Endothelial cell of umbilical vein (primary cell): ENCODE data around the gene RELN. TPM values are rescaled to one million over a fixed set of nuclear protein-coding genes. Genes with fewer than 3 reads are reported as not detected.
A peak's percentile ranks its signal among the peaks of the same experiment; 100 is the strongest.

Experiments
- BruUV-seq: library from RNA; stranded (reverse); fragments of 400-500 nt; replicated peaks from 2 replicates; lab custom pipeline; 2021; lab: Mats Ljungman, UMichigan
- CTCF ChIA-PET: fragments of 300-600, 350-600 bp; sonication (Branson Sonifier 250); formaldehyde crosslinking; loops from one replicate; lab custom pipeline; 2021; ENCODE audit warnings: antibody characterized with exemption, inconsistent platforms; lab: Charles Lee
- POLR2A ChIA-PET: fragments of 300-600, 350-600 bp; sonication (Branson Sonifier 250); formaldehyde crosslinking; loops from one replicate; lab custom pipeline; 2021; ENCODE audit warnings: antibody characterized with exemption, inconsistent platforms; lab: Charles Lee
- DNase-seq: peaks from one replicate; pipeline ENCODE4 v3.0.0-alpha.2; 2011; ENCODE audit warnings: low read depth, low spot score
- FAIRE-seq: peaks from 2 replicates; lab custom pipeline; 2011; peaks lifted over from hg19 to GRCh38; lab: Jason Lieb, UNC
- H2AFZ ChIP-seq: 2 replicates; pipeline ENCODE4 v1.6.0; 2012; ENCODE audit warnings: low read depth, low read length, control low read depth, inconsistent platforms
- H3K27ac ChIP-seq: 2 replicates; pipeline ENCODE4 v1.5.1; 2011; ENCODE audit warnings: low read depth, mild to moderate bottlenecking, control low read depth, low read length, moderate library complexity; ENCODE audit not compliant: insufficient read depth
- H3K27me3 ChIP-seq, 2 experiments: 2 replicates each; pipeline versions ENCODE4 v1.6.0 to v1.6.1; 2011; ENCODE audit warnings: low read length in 2 of 2, mixed read lengths in 1 of 2; ENCODE audit not compliant: control insufficient read depth in 2 of 2, insufficient read depth in 2 of 2
- H3K36me3 ChIP-seq, 2 experiments: 2 replicates in 1 of 2; 3 replicates in 1 of 2; pipeline ENCODE4 v1.5.1; 2011; ENCODE audit warnings: low read length in 2 of 2, mild to moderate bottlenecking in 1 of 2, moderate library complexity in 1 of 2; ENCODE audit not compliant: control insufficient read depth in 2 of 2, insufficient read depth in 2 of 2; ENCODE audit errors: extremely low read depth in 1 of 2
- H3K4me1 ChIP-seq: 3 replicates; pipeline ENCODE4 v1.5.1; 2011; ENCODE audit warnings: mild to moderate bottlenecking, low read length; ENCODE audit not compliant: control insufficient read depth, insufficient read depth; ENCODE audit errors: extremely low read depth
- H3K4me2 ChIP-seq: 2 replicates; pipeline ENCODE4 v1.6.1; 2011; ENCODE audit warnings: low read length, control low read depth, mixed read lengths; ENCODE audit not compliant: insufficient read depth
- H3K4me3 ChIP-seq, 3 experiments: fragments of 200-600 bp in 1 of 3; sonication (generic), shearing (Covaris generic) in 1 of 3; replicated peaks in 1 of 3; 2 replicates each; pipeline ENCODE4 v1.5.1; 2011 to 2016; ENCODE audit warnings: control low read depth in 3 of 3, low read length in 3 of 3, mild to moderate bottlenecking in 2 of 3, inconsistent platforms in 1 of 3, low read depth in 1 of 3, moderate library complexity in 1 of 3; ENCODE audit not compliant: insufficient read depth in 1 of 3
- H3K79me2 ChIP-seq: 2 replicates; pipeline ENCODE4 v1.6.0; 2012; ENCODE audit warnings: low read length, inconsistent platforms; ENCODE audit not compliant: control insufficient read depth, insufficient read depth
- H3K9ac ChIP-seq: replicated peaks from 2 replicates; pipeline ENCODE3; 2011; ENCODE audit warnings: low read length, control low read depth; ENCODE audit not compliant: insufficient read depth; ENCODE audit errors: extremely low read depth
- H3K9me1 ChIP-seq: replicated peaks from 3 replicates; pipeline ENCODE4 v1.6.0; 2011; ENCODE audit warnings: mild to moderate bottlenecking, low read length; ENCODE audit not compliant: control insufficient read depth, insufficient read depth; ENCODE audit errors: extremely low read depth
- H3K9me3 ChIP-seq: replicated peaks from 2 replicates; pipeline ENCODE4 v1.5.1; 2012; ENCODE audit warnings: low read length, inconsistent platforms; ENCODE audit not compliant: control insufficient read depth, insufficient read depth
- H4K20me1 ChIP-seq: replicated peaks from 2 replicates; pipeline ENCODE3; 2011; ENCODE audit warnings: mild to moderate bottlenecking, low read length; ENCODE audit not compliant: control insufficient read depth, insufficient read depth; ENCODE audit errors: extremely low read depth
- EZH2 ChIP-seq: IDR thresholded peaks from 2 replicates; pipeline ENCODE4 v1.6.1; 2012; ENCODE audit warnings: borderline replicate concordance, low read depth, mild to moderate bottlenecking, moderate library complexity, low read length, inconsistent platforms; ENCODE audit not compliant: severe bottlenecking
- FOS ChIP-seq: IDR thresholded peaks from 2 replicates; pipeline ENCODE4 v1.6.1; 2011; ENCODE audit warnings: mild to moderate bottlenecking, low read length, moderate library complexity, borderline replicate concordance; ENCODE audit not compliant: insufficient read depth
- GATA2 ChIP-seq: IDR thresholded peaks from 2 replicates; pipeline ENCODE4 v1.7.0; 2011; ENCODE audit warnings: low read depth, mild to moderate bottlenecking, moderate library complexity, mixed read lengths, low read length; ENCODE audit not compliant: insufficient read length, insufficient read depth
- JUN ChIP-seq: IDR thresholded peaks from 2 replicates; pipeline ENCODE4 v1.6.1; 2011; ENCODE audit warnings: borderline replicate concordance, low read depth; ENCODE audit not compliant: insufficient read length, insufficient read depth
- MYC ChIP-seq: IDR thresholded peaks from one replicate; pipeline ENCODE4 v1.6.1; 2011; ENCODE audit warnings: mild to moderate bottlenecking, low read depth, low read length
- POLR2A ChIP-seq: IDR thresholded peaks from 2 replicates; pipeline ENCODE4 v1.6.1; 2012; ENCODE audit warnings: low read depth, mild to moderate bottlenecking, control low read depth, low read length
- POLR2AphosphoS5 ChIP-seq: IDR thresholded peaks from 2 replicates; pipeline ENCODE4 v1.6.1; 2012; ENCODE audit warnings: low read depth, mild to moderate bottlenecking, control low read depth, low read length, moderate library complexity; ENCODE audit not compliant: insufficient read depth
- dilution Hi-C: fragments of 300-500 bp; cut with MboI; formaldehyde crosslinking; loops from one replicate; pipeline ENCODE4 v1.15.0; 2019; ENCODE audit warnings: low sequenced_read_pairs; ENCODE audit not compliant: extremely low pct_ligation_motif_present
- intact Hi-C: fragments of 100-400 bp; cut with micrococcal nuclease; formaldehyde crosslinking; loops from one replicate; pipeline ENCODE4 v1.10.0; 2022
- polyA plus RNA-seq, 4 experiments: library from polyadenylated mRNA; depleted of rRNA in 3 of 4; stranded (reverse) in 3 of 4; unstranded in 1 of 4; fragments of >200 nt; gene quantifications; 2 replicates each; pipeline versions ENCODE4 v1.2.1 to v1.2.3, GENCODE V29; 2011 to 2012; ENCODE audit warnings: missing spikeins in 1 of 4
- total RNA-seq: library from RNA; stranded (reverse); gene quantifications from 2 replicates; pipeline ENCODE4 v1.2.3, GENCODE V29; 2021
- TF ChIP-seq, protein P1 (sequence below): IDR thresholded peaks from 2 replicates; pipeline ENCODE4 v1.6.1; 2011; ENCODE audit not compliant: insufficient read depth, insufficient read length

The RELN gene
- total and polyA plus RNA-seq, 2 donors (not counting 3 experiments of a cell fraction or from before 2014, with no cell fraction given) = 0.15 to 0.22 TPM

DNA sequence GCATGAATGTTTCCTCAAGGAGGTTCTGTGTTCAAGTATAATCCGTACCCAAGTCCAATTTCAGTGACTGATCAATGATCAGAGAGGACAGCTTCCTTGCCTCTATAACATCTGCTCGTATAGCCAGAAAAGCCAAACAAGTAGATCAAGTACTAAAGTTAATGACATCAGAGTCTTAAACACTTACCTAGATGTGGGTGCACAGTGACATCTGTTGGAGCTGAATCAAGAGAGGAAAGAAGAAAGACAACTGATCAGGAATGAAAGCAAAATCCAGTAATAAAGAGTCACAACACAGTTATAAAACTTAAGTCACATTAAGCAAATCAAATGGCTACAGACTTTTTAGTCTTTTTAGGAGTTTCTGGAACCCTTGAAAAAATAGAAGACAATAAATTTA, 236.5 kb downstream of the RELN start:
- H3K4me1 ChIP-seq = no peaks in the 10 kb centered on the region
- no peak overlapping the region for H3K4me2 ChIP-seq
- no peaks in the 10 kb centered on the region for H4K20me1 ChIP-seq
- BruUV-seq = no TSS peak
- H3K9ac ChIP-seq = no peak overlapping the region
- CTCF ChIA-PET = interaction anchor here (0.8 to 3.1 kb wide), 5 partner anchors 17 to 182 kb away, joined by 3 to 36 read pairs (median 3); no protein-coding TSS in a partner anchor
- no peak overlapping the region for H3K27ac ChIP-seq
- FAIRE-seq = peak; percentile 33
- no peak overlapping the region for H3K4me3 ChIP-seq
- no peaks in the 10 kb centered on the region for H3K9me3 ChIP-seq
- DNase-seq = peak; percentile 21
- no peaks in the 10 kb centered on the region for H3K27me3 ChIP-seq
- no peak overlapping the region for H2AFZ ChIP-seq
- dilution Hi-C loops (no loop called here), intact Hi-C loops (loop anchor here (1.0 to 10.0 kb wide), 3 partner anchors 91 to 402 kb away; no protein-coding TSS in a partner anchor)
- no peaks in the 10 kb centered on the region for H3K36me3 ChIP-seq
- no peak for TF ChIP-seq MYC
- no peak for TF ChIP-seq JUN
- TF ChIP-seq POLR2AphosphoS5 = no peak
- TF ChIP-seq, protein P1, sequence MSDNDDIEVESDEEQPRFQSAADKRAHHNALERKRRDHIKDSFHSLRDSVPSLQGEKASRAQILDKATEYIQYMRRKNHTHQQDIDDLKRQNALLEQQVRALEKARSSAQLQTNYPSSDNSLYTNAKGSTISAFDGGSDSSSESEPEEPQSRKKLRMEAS = no peak
- no peak for TF ChIP-seq POLR2A
- TF ChIP-seq EZH2 = no peak
- TF ChIP-seq GATA2 = no peak
- TF ChIP-seq FOS = no peak
- H3K79me2 ChIP-seq = no peaks in the 10 kb centered on the region
- H3K9me1 ChIP-seq = no peaks in the 10 kb centered on the region
- POLR2A ChIA-PET = no interaction called here
